CD4-positive, alpha-beta memory T cell (primary cell): ENCODE measurements around the gene MYOF. TPM values are rescaled to one million over a fixed set of nuclear protein-coding genes. Genes with fewer than 3 reads are reported as not detected.
"Not testable (repeated sequence)": the region's sequence is repeated elsewhere in the genome, so short reads cannot be mapped to it uniquely, and the experiment has no call there.

Experiments
- CTCF ChIA-PET: fragments of 350-600 bp; sonication (Branson Sonifier 250); formaldehyde crosslinking; loops from one replicate; lab custom pipeline; 2021; ENCODE audit warnings: inconsistent platforms; ENCODE audit not compliant: partially characterized antibody; lab: Charles Lee
- POLR2A ChIA-PET: fragments of 350-600 bp; sonication (Branson Sonifier 250); formaldehyde crosslinking; loops from one replicate; lab custom pipeline; 2021; ENCODE audit not compliant: partially characterized antibody; lab: Charles Lee
- DNase-seq, 5 donors: peaks; one replicate each; pipeline versions ENCODE4 v3.0.0 to v3.0.0-alpha.2; 2020 to 2022; ENCODE audit warnings: mixed read lengths in 1 of 5
- H3K27ac ChIP-seq: one replicate; pipeline ENCODE4 v1.7.0; 2013; ENCODE audit warnings: low read depth, low read length
- H3K27me3 ChIP-seq: 2 replicates; pipeline ENCODE4 v1.7.0; 2013; ENCODE audit warnings: mild to moderate bottlenecking, low read length, moderate library complexity; ENCODE audit not compliant: insufficient read depth
- H3K36me3 ChIP-seq: 2 replicates; pipeline ENCODE4 v1.7.0; 2013; ENCODE audit warnings: mild to moderate bottlenecking, low read length, moderate library complexity; ENCODE audit not compliant: insufficient read depth
- H3K4me1 ChIP-seq: 2 replicates; pipeline ENCODE4 v1.7.0; 2013; ENCODE audit warnings: mild to moderate bottlenecking, low read length, moderate library complexity; ENCODE audit not compliant: insufficient read depth
- H3K4me3 ChIP-seq, 2 donors: one replicate each; pipeline ENCODE4 v1.7.0; 2013; ENCODE audit warnings: low read length in 2 of 2, mild to moderate bottlenecking in 1 of 2
- H3K9me3 ChIP-seq, 2 donors: one replicate each; pipeline ENCODE4 v1.7.0; 2013; ENCODE audit warnings: low read length in 2 of 2, control low read depth in 1 of 2; ENCODE audit not compliant: control insufficient read depth in 1 of 2
- H3K27ac Mint-ChIP-seq, 7 donors: one replicate each; pipeline ENCODE4 v1.8.0; 2020 to 2021; ENCODE audit warnings: mixed read lengths in 7 of 7, mild to moderate bottlenecking in 6 of 7, inconsistent platforms in 3 of 7, moderate library complexity in 3 of 7
- H3K27me3 Mint-ChIP-seq, 2 donors: one replicate each; pipeline ENCODE4 v1.8.0; 2020 to 2021; ENCODE audit warnings: mixed read lengths in 2 of 2
- H3K36me3 Mint-ChIP-seq, 2 donors: one replicate each; pipeline ENCODE4 v1.8.0; 2020 to 2021; ENCODE audit warnings: mixed read lengths in 2 of 2, inconsistent platforms in 1 of 2, mild to moderate bottlenecking in 1 of 2
- H3K4me1 Mint-ChIP-seq, 4 donors: one replicate each; pipeline ENCODE4 v1.8.0; 2020 to 2021; ENCODE audit warnings: mixed read lengths in 4 of 4, mild to moderate bottlenecking in 1 of 4
- H3K4me3 Mint-ChIP-seq, 8 donors: one replicate each; pipeline ENCODE4 v1.8.0; 2020 to 2021; ENCODE audit warnings: mixed read lengths in 8 of 8, mild to moderate bottlenecking in 7 of 8, moderate library complexity in 6 of 8, inconsistent platforms in 3 of 8
- H3K9me3 Mint-ChIP-seq, 8 donors: one replicate each; pipeline ENCODE4 v1.8.0; 2020 to 2021; ENCODE audit warnings: mixed read lengths in 8 of 8, mild to moderate bottlenecking in 5 of 8, inconsistent platforms in 3 of 8, moderate library complexity in 1 of 8
- intact Hi-C: fragments of 100-400 bp; cut with micrococcal nuclease; formaldehyde crosslinking; loops from one replicate; pipeline ENCODE4 v1.15.1; 2023
- polyA plus RNA-seq, 2 donors: library from polyadenylated mRNA; unstranded; fragments of 300-500 nt; fragmentation: Illumina TruSeq; gene quantifications; one replicate each; pipeline ENCODE4 v1.2.3, GENCODE V29; 2021
- total RNA-seq, 2 experiments: library from RNA; stranded (reverse); gene quantifications; one replicate each; pipeline ENCODE4 v1.2.3, GENCODE V29; 2021

Gene MYOF
- total and polyA plus RNA-seq, 4 experiments from 2014 or later = 1.2 to 2.2 TPM; not detected in 2

GRCh38 chr10:93370961-93371360 lies 111.2 kb downstream of the MYOF start:
- Mint-ChIP-seq H3K4me1 (no peaks in the 10 kb centered on the region), H3K27me3 (peaks cover 0 to 1% of the 10 kb centered on the region in 2 donors), H3K9me3 (no peaks in the 10 kb centered on the region), H3K4me3 (no peak overlapping the region), H3K36me3 (no peaks in the 10 kb centered on the region), H3K27ac (no peak overlapping the region)
- CTCF ChIA-PET = interaction anchor here (0.9 to 23.8 kb wide), 7 partner anchors 9 to 142 kb away, joined by 3 to 726 read pairs (median 4); partner anchors contain the start of gene MYOF
- no peak for DNase-seq
- no peaks in the 10 kb centered on the region for H3K36me3 ChIP-seq
- no peak overlapping the region for H3K27ac ChIP-seq
- H3K9me3 ChIP-seq = no peaks in the 10 kb centered on the region
- POLR2A ChIA-PET = no interaction called here
- no peaks in the 10 kb centered on the region for H3K27me3 ChIP-seq
- intact Hi-C loops = loop anchor here (10.0 kb wide), 1 partner anchor 484 kb away; no protein-coding TSS in a partner anchor
- H3K4me3 ChIP-seq = no peak overlapping the region
- H3K4me1 ChIP-seq = no peaks in the 10 kb centered on the region

- no peaks in the 10 kb centered on the region for H3K27me3 Mint-ChIP-seq
- intact Hi-C loops = loop anchor here (10.0 kb wide), 1 partner anchor 485 kb away; no protein-coding TSS in a partner anchor
- no peak overlapping the region for H3K27ac ChIP-seq
- no peaks in the 10 kb centered on the region for H3K27me3 ChIP-seq
- DNase-seq = no peak
- H3K27ac Mint-ChIP-seq = no peak overlapping the region
- H3K36me3 Mint-ChIP-seq = no peaks in the 10 kb centered on the region
- H3K4me1 ChIP-seq = no peaks in the 10 kb centered on the region
- no peaks in the 10 kb centered on the region for H3K9me3 ChIP-seq
- H3K4me3 ChIP-seq = no peak overlapping the region
- H3K9me3 Mint-ChIP-seq = no peaks in the 10 kb centered on the region
- H3K36me3 ChIP-seq = no peaks in the 10 kb centered on the region
- H3K4me3 Mint-ChIP-seq = no peak overlapping the region
- ChIA-PET POLR2A (no interaction called here), CTCF (interaction anchor here (0.8 to 23.8 kb wide), 5 partner anchors 11 to 142 kb away, joined by 3 to 726 read pairs (median 6); partner anchors contain the start of gene MYOF)
- peaks cover 2 to 5% (median 3%) of the 10 kb centered on the region in 4 donors for H3K4me1 Mint-ChIP-seq
Observed at GRCh38 chr10:93369588-93370164, 112.5 kb downstream of the MYOF start.

GRCh38 chr10:93368210-93368609 lies 113.9 kb downstream of the MYOF start:
- H3K27me3 Mint-ChIP-seq = no peaks in the 10 kb centered on the region
- no peak overlapping the region for H3K4me3 ChIP-seq
- H3K4me1 ChIP-seq = no peaks in the 10 kb centered on the region
- ChIA-PET POLR2A (no interaction called here), CTCF (interaction anchor here (0.9 to 4.6 kb wide), 6 partner anchors 9 to 253 kb away, joined by 3 to 29 read pairs (median 5); partner anchors contain the start of gene MYOF)
- H3K4me1 Mint-ChIP-seq = peaks cover 2 to 6% (median 3%) of the 10 kb centered on the region in 4 donors
- no peak for DNase-seq
- H3K27ac Mint-ChIP-seq = peak overlapping the region in 1 of 7 donors; percentile 43
- no peaks in the 10 kb centered on the region for H3K27me3 ChIP-seq
- no peaks in the 10 kb centered on the region for H3K36me3 Mint-ChIP-seq
- no peaks in the 10 kb centered on the region for H3K36me3 ChIP-seq
- no peaks in the 10 kb centered on the region for H3K9me3 ChIP-seq
- H3K9me3 Mint-ChIP-seq = no peaks in the 10 kb centered on the region
- intact Hi-C loops = no loop called here
- no peak overlapping the region for H3K4me3 Mint-ChIP-seq
- no peak overlapping the region for H3K27ac ChIP-seq

GRCh38 chr10:93367664-93368063 lies 114.5 kb downstream of the MYOF start:
- Mint-ChIP-seq H3K36me3 (no peaks in the 10 kb centered on the region), H3K9me3 (no peaks in the 10 kb centered on the region), H3K4me3 (no peak overlapping the region), H3K4me1 (peaks cover 2 to 6% (median 3%) of the 10 kb centered on the region in 4 donors), H3K27ac (peak overlapping the region in 1 of 7 donors; percentile 0), H3K27me3 (no peaks in the 10 kb centered on the region)
- intact Hi-C loops = no loop called here
- CTCF ChIA-PET = interaction anchor here (0.9 to 4.6 kb wide), 4 partner anchors 9 to 252 kb away, joined by 4 to 29 read pairs (median 14); partner anchors contain the start of gene MYOF
- H3K4me3 ChIP-seq = no peak overlapping the region
- POLR2A ChIA-PET = no interaction called here
- H3K4me1 ChIP-seq = no peaks in the 10 kb centered on the region
- no peak overlapping the region for H3K27ac ChIP-seq
- no peak for DNase-seq
- no peaks in the 10 kb centered on the region for H3K36me3 ChIP-seq
- H3K9me3 ChIP-seq = no peaks in the 10 kb centered on the region
- H3K27me3 ChIP-seq = no peaks in the 10 kb centered on the region

- H3K9me3 ChIP-seq = no peaks in the 10 kb centered on the region
- Mint-ChIP-seq H3K4me1 (peaks cover 2 to 6% (median 3%) of the 10 kb centered on the region in 4 donors), H3K27ac (peak overlapping the region in 2 of 7 donors; percentile 2 to 18), H3K9me3 (no peaks in the 10 kb centered on the region), H3K36me3 (no peaks in the 10 kb centered on the region), H3K4me3 (no peak overlapping the region), H3K27me3 (no peaks in the 10 kb centered on the region)
- CTCF ChIA-PET = interaction anchor here (4.6 kb wide), 1 partner anchor 12 kb away, joined by 29 read pairs; no protein-coding TSS in a partner anchor
- POLR2A ChIA-PET = no interaction called here
- no peak for DNase-seq
- H3K36me3 ChIP-seq = no peaks in the 10 kb centered on the region
- H3K4me1 ChIP-seq = no peaks in the 10 kb centered on the region
- intact Hi-C loops = no loop called here
- no peaks in the 10 kb centered on the region for H3K27me3 ChIP-seq
- no peak overlapping the region for H3K27ac ChIP-seq
- H3K4me3 ChIP-seq = no peak overlapping the region
Observed at GRCh38 chr10:93364966-93365365, 117.2 kb downstream of the MYOF start.

GRCh38 chr10:93363891-93364648 lies 118.1 kb downstream of the MYOF start:
- Mint-ChIP-seq H3K9me3 (no peaks in the 10 kb centered on the region), H3K4me1 (peaks cover 2 to 6% (median 3%) of the 10 kb centered on the region in 4 donors), H3K27ac (peak overlapping the region in 1 of 7 donors; percentile 20), H3K36me3 (no peaks in the 10 kb centered on the region), H3K27me3 (peaks cover 0 to 2% of the 10 kb centered on the region in 2 donors), H3K4me3 (no peak overlapping the region)
- no peak for DNase-seq
- H3K27me3 ChIP-seq = no peaks in the 10 kb centered on the region
- H3K4me1 ChIP-seq = no peaks in the 10 kb centered on the region
- no peaks in the 10 kb centered on the region for H3K36me3 ChIP-seq
- intact Hi-C loops = no loop called here
- no peak overlapping the region for H3K27ac ChIP-seq
- no peak overlapping the region for H3K4me3 ChIP-seq
- ChIA-PET CTCF (interaction anchor here (1.5 to 4.6 kb wide), 4 partner anchors 11 to 118 kb away, joined by 6 to 29 read pairs (median 11); partner anchors contain the start of gene MYOF), POLR2A (no interaction called here)
- H3K9me3 ChIP-seq = no peaks in the 10 kb centered on the region

GRCh38 chr10:93358398-93358797 lies 123.7 kb downstream of the MYOF start:
- H3K9me3 ChIP-seq, H3K4me3 ChIP-seq, H3K27ac Mint-ChIP-seq, H3K27ac ChIP-seq, H3K36me3 Mint-ChIP-seq, H3K36me3 ChIP-seq, H3K4me1 Mint-ChIP-seq, H3K9me3 Mint-ChIP-seq, POLR2A ChIA-PET, intact Hi-C loops, H3K4me3 Mint-ChIP-seq, H3K4me1 ChIP-seq, H3K27me3 Mint-ChIP-seq, H3K27me3 ChIP-seq: not testable (repeated sequence)
- CTCF ChIA-PET = interaction anchor here (0.8 to 3.0 kb wide), 15 partner anchors 8 to 512 kb away, joined by 3 to 18 read pairs (median 4); partner anchors contain the start of gene MYOF
- peak in 1 of 5 donors; percentile 28 for DNase-seq
